Fibroblast of mammary gland (primary cell): Measurements from ENCODE around the gene EVC.

ENCODE experiments used
- DNase-seq: peaks from one replicate; pipeline ENCODE4 v3.0.0-alpha.2; 2010; ENCODE audit warnings: low read depth
- H3K4me3 ChIP-seq: 2 replicates; pipeline ENCODE4 v1.5.1; 2011; ENCODE audit warnings: low read depth, mild to moderate bottlenecking, low read length, moderate library complexity; ENCODE audit not compliant: control insufficient read depth
- TF ChIP-seq, protein P1 (sequence below): conservative IDR thresholded peaks from 2 replicates; pipeline ENCODE4 v1.5.1; 2011; ENCODE audit warnings: low read depth, low read length, inconsistent platforms; ENCODE audit not compliant: control insufficient read depth, insufficient read depth

The EVC gene

DNA sequence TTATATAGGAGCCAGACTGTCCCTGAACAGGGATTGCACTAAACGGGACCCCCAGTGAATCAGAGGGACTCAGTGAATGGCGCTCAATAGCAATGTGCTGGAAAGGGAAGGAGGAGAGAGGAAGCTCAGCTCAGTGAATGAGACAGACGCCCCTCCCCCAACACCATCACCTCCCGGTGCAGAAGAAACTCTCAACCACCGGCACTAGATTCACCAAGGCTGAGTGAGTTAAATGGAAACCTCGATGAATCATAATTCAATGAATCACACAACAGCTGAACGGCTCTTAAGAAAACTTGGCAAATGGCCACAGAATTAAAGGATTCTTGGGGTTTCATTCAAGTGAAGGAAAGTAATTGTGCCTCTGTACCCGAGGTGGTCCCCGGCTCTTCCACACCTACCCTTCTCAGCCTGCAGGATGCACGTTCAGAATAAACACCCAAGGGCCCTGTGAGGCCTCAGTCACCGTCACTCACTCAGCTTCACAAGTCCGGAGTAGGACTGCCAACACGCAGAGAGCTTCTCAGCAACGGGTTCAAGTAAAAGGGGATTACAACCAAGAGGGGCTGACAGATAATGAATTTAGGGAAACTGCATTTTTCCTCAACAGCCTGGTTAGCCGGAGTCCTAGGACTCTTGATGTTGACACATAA is 152.6 kb downstream of the EVC start:
- H3K4me3 ChIP-seq = no peak overlapping the region
- peak; percentile 97 for DNase-seq
- TF ChIP-seq, protein P1, sequence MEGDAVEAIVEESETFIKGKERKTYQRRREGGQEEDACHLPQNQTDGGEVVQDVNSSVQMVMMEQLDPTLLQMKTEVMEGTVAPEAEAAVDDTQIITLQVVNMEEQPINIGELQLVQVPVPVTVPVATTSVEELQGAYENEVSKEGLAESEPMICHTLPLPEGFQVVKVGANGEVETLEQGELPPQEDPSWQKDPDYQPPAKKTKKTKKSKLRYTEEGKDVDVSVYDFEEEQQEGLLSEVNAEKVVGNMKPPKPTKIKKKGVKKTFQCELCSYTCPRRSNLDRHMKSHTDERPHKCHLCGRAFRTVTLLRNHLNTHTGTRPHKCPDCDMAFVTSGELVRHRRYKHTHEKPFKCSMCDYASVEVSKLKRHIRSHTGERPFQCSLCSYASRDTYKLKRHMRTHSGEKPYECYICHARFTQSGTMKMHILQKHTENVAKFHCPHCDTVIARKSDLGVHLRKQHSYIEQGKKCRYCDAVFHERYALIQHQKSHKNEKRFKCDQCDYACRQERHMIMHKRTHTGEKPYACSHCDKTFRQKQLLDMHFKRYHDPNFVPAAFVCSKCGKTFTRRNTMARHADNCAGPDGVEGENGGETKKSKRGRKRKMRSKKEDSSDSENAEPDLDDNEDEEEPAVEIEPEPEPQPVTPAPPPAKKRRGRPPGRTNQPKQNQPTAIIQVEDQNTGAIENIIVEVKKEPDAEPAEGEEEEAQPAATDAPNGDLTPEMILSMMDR = no peak
